OCI-LY7 (cell line): ENCODE data around the gene AKAP11. TPM values are rescaled to one million over a fixed set of nuclear protein-coding genes. Genes with fewer than 3 reads are reported as not detected.

ENCODE experiments used
- BruUV-seq: library from RNA; stranded (reverse); fragments of 400-500 nt; replicated peaks from 2 replicates; lab custom pipeline; 2021; lab: Mats Ljungman, UMichigan
- CTCF ChIA-PET: fragments of 300-600 bp; sonication (Branson Sonifier 250); formaldehyde crosslinking; loops from one replicate; lab custom pipeline; 2022; ENCODE audit warnings: antibody characterized with exemption; ENCODE audit not compliant: unreplicated experiment; lab: Charles Lee
- POLR2A ChIA-PET: fragments of 300-600 bp; sonication (Branson Sonifier 250); formaldehyde crosslinking; loops from one replicate; lab custom pipeline; 2022; ENCODE audit warnings: antibody characterized with exemption; lab: Charles Lee
- DNase-seq: peaks from one replicate; pipeline ENCODE4 v3.0.0-alpha.2; 2015; ENCODE audit warnings: low spot score
- H2AFZ ChIP-seq: fragments of 200-600 bp; sonication (generic), shearing (Covaris generic); 2 replicates; pipeline ENCODE4 v1.6.1; 2014; ENCODE audit warnings: mild to moderate bottlenecking, antibody characterized with exemption, low read length, moderate library complexity
- H3K27ac ChIP-seq: fragments of 200-600 bp; sonication (generic); 2 replicates; pipeline ENCODE4 v1.5.1; 2014; ENCODE audit warnings: mixed run types, low read depth, mild to moderate bottlenecking, moderate library complexity, low read length, inconsistent platforms; ENCODE audit not compliant: poor library complexity, severe bottlenecking
- H3K36me3 ChIP-seq: fragments of 200-600 bp; sonication (generic); 2 replicates; pipeline ENCODE4 v1.6.1; 2014; ENCODE audit warnings: mild to moderate bottlenecking, antibody characterized with exemption, low read length, moderate library complexity, mixed read lengths; ENCODE audit not compliant: insufficient read depth
- H3K4me1 ChIP-seq: fragments of 200-600 bp; sonication (generic); 2 replicates; pipeline ENCODE4 v1.5.1; 2014; ENCODE audit warnings: mild to moderate bottlenecking, low read length; ENCODE audit not compliant: insufficient read depth, poor library complexity, severe bottlenecking
- H3K4me2 ChIP-seq: fragments of 200-600 bp; sonication (generic); 2 replicates; pipeline ENCODE4 v1.6.1; 2014; ENCODE audit warnings: mild to moderate bottlenecking, low read length
- H3K4me3 ChIP-seq: fragments of 200-600 bp; sonication (generic); 2 replicates; pipeline ENCODE4 v1.5.1; 2014; ENCODE audit warnings: mild to moderate bottlenecking, low read depth, low read length; ENCODE audit not compliant: poor library complexity, severe bottlenecking
- H3K79me2 ChIP-seq: fragments of 200-600 bp; sonication (generic); 2 replicates; pipeline ENCODE4 v1.6.1; 2016; ENCODE audit warnings: low read depth, mild to moderate bottlenecking, low read length, moderate library complexity, mixed read lengths; ENCODE audit not compliant: insufficient read depth
- H3K9me2 ChIP-seq: fragments of 200-600 bp; sonication (generic); 2 replicates; pipeline ENCODE4 v1.6.1; 2016; ENCODE audit warnings: mild to moderate bottlenecking, low read length, mixed read lengths; ENCODE audit not compliant: insufficient read depth
- H3K9me3 ChIP-seq: fragments of 200-600 bp; sonication (generic); 2 replicates; pipeline ENCODE4 v1.6.1; 2014; ENCODE audit warnings: mild to moderate bottlenecking, mixed run types, low read length, mixed read lengths
- H4K20me1 ChIP-seq: fragments of 200-600 bp; sonication (generic); 2 replicates; pipeline ENCODE4 v1.6.1; 2014; ENCODE audit warnings: mild to moderate bottlenecking, antibody characterized with exemption, low read length, moderate library complexity, mixed read lengths; ENCODE audit not compliant: insufficient read depth
- CTCF ChIP-seq: fragments of 200-600 bp; sonication (generic); conservative IDR thresholded peaks from 2 replicates; pipeline ENCODE4 v1.5.1; 2014; ENCODE audit warnings: mild to moderate bottlenecking, antibody characterized with exemption, low read length, moderate library complexity, mixed read lengths
- EZH2phosphoT487 ChIP-seq: fragments of 200-600 bp; sonication (generic); IDR thresholded peaks from 2 replicates; pipeline ENCODE4 v1.6.1; 2018; ENCODE audit warnings: low read depth, borderline replicate concordance, mild to moderate bottlenecking, mixed run types, antibody characterized with exemption, low read length, moderate library complexity, mixed read lengths
- intact Hi-C: fragments of 100-400 bp; cut with micrococcal nuclease; formaldehyde crosslinking; loops from one replicate; pipeline ENCODE4 v1.10.0; 2022; ENCODE audit not compliant: unreplicated experiment
- total RNA-seq, 2 experiments: library from RNA; depleted of rRNA in 1 of 2; stranded (reverse); fragments of >200 nt in 1 of 2; shearing (Covaris generic) in 1 of 2; gene quantifications; 2 replicates each; pipeline ENCODE4 v1.2.3, GENCODE V29; 2014 to 2022

Gene AKAP11
- total RNA-seq, 2 experiments from 2014 or later: 13.6 to 29.2 TPM

GRCh38 chr13:42258747-42259146 is 13.2 kb upstream of the AKAP11 start:
- no peak overlapping the region for H3K27ac ChIP-seq
- H4K20me1 ChIP-seq: no peaks in the 10 kb centered on the region
- H3K79me2 ChIP-seq: no peaks in the 10 kb centered on the region
- CTCF ChIA-PET: interaction anchor here (0.8 kb wide), 1 partner anchor 13 kb away, joined by 3 read pairs; no protein-coding TSS in a partner anchor
- no peaks in the 10 kb centered on the region for H3K9me3 ChIP-seq
- no peak for DNase-seq
- no peak overlapping the region for H3K4me2 ChIP-seq
- no peaks in the 10 kb centered on the region for H3K36me3 ChIP-seq
- H3K4me1 ChIP-seq: no peaks in the 10 kb centered on the region
- H2AFZ ChIP-seq: no peak overlapping the region
- no peak overlapping the region for H3K4me3 ChIP-seq
- POLR2A ChIA-PET: interaction anchor here (0.7 to 1.5 kb wide), 3 partner anchors 8 to 118 kb away, joined by 3 to 12 read pairs (median 4); partner anchors contain the start of gene AKAP11
- BruUV-seq: no TSS peak
- intact Hi-C loops: no loop called here
- no peaks in the 10 kb centered on the region for H3K9me2 ChIP-seq
- TF ChIP-seq CTCF: no peak
- no peak for TF ChIP-seq EZH2phosphoT487

- DNase-seq: no peak
- CTCF ChIA-PET: interaction anchor here (0.8 kb wide), 1 partner anchor 12 kb away, joined by 3 read pairs; no protein-coding TSS in a partner anchor
- Histone ChIP-seq H2AFZ (no peak overlapping the region), H3K4me1 (no peaks in the 10 kb centered on the region), H3K9me2 (no peaks in the 10 kb centered on the region), H3K79me2 (no peaks in the 10 kb centered on the region), H3K4me3 (no peak overlapping the region), H3K27ac (no peak overlapping the region), H3K4me2 (no peak overlapping the region), H3K9me3 (no peaks in the 10 kb centered on the region), H3K36me3 (no peaks in the 10 kb centered on the region), H4K20me1 (no peaks in the 10 kb centered on the region)
- POLR2A ChIA-PET: interaction anchor here (0.6 to 1.5 kb wide), 5 partner anchors 9 to 117 kb away, joined by 3 to 12 read pairs (median 4); partner anchors contain the start of gene AKAP11
- no TSS peak for BruUV-seq
- intact Hi-C loops: no loop called here
- no peak for TF ChIP-seq CTCF
- TF ChIP-seq EZH2phosphoT487: no peak
These were observed 12.4 kb upstream of the AKAP11 start for GRCh38 chr13:42259515-42259914.

GRCh38 chr13:42260903-42261654 is 10.9 kb upstream of the AKAP11 start:
- intact Hi-C loops: no loop called here
- CTCF ChIA-PET: no interaction called here
- Histone ChIP-seq H3K79me2 (no peaks in the 10 kb centered on the region), H3K4me2 (no peak overlapping the region), H3K27ac (no peak overlapping the region), H3K9me3 (no peaks in the 10 kb centered on the region), H3K4me3 (no peak overlapping the region), H4K20me1 (no peaks in the 10 kb centered on the region), H3K36me3 (no peaks in the 10 kb centered on the region), H3K4me1 (no peaks in the 10 kb centered on the region), H2AFZ (no peak overlapping the region), H3K9me2 (no peaks in the 10 kb centered on the region)
- DNase-seq: no peak
- POLR2A ChIA-PET: no interaction called here
- BruUV-seq: no TSS peak
- no peak for TF ChIP-seq CTCF
- no peak for TF ChIP-seq EZH2phosphoT487
